ENCODE data around the gene ADORA1.

The ADORA1 gene

DNA sequence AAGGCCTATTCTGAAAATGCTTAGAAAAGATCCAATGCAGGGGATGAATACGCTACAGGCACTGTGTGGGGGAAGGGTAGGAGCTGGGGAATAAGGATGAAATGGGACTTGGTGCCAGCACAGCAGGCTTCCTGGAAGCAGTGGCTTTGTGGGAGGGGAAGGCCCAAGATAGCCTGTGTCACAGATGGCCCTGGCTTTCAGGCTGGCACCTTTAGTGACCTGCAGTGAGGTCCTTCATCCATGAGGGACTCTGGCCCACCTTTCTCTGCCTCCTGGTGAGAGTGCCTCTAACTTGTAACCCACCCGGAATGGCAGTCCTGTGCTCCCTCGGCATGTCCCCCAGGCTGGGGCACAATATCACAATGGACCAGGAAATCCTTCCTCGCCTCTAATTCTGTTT is 58.1 kb downstream of the ADORA1 start:
- DNase-seq (ENCODE audit: extremely low read depth in 1 of 2, low read depth in 1 of 2): no peak

GRCh38 chr1:203186091-203186445 is 58.5 kb downstream of the ADORA1 start:
- no peak for DNase-seq (ENCODE audit: extremely low read depth in 1 of 2, low read depth in 1 of 2)

DNA sequence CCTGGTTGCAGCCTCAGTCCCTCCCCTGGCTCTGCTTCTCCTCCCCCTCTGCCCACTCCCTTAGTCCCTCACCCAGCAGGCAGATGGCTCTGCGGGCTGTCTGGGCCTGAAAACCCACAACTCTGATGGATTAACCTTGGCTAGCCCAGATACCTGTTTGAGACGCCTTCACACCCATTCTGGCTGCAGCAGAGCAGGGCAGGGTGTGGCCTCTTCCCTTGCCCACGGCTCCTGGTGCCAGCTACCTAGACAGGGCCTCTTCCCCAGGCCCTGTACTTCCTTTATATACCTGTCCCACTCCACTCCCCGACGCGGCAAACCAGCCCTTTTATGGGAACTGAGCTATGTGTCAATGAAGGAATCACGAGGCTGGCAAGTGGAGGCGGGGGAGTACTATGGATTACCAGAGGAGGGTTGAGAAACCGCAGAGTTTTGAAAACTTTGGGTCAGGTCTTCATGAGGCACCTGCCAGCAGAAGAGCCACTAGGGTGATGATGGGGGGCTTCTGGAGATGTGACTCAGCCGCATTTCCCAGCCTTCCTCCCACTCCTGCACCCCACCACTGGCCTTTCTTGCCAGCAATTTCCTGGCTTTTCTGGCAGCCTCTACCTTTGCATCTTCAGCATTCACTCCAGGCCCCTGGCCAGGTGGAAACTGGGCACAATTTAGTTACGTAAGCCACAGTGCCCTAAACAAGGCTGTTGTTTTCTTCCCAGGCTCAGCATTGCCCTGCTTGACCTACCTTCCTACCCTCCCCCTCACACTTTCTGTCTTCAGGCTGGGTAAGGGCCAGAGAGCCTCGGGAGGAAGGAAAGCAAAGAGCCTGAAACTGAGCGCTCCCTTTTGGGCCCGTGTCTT is 59.1 kb downstream of the ADORA1 start, which contains the start of gene CHI3L1:
Gene CHI3L1 (minus strand): TSS at position 259 of the 858 bp plus-strand sequence. CDS start 81 bp downstream, at position 178.
- DNase-seq (ENCODE audit: extremely low read depth in 1 of 2, low read depth in 1 of 2): no peak

DNA sequence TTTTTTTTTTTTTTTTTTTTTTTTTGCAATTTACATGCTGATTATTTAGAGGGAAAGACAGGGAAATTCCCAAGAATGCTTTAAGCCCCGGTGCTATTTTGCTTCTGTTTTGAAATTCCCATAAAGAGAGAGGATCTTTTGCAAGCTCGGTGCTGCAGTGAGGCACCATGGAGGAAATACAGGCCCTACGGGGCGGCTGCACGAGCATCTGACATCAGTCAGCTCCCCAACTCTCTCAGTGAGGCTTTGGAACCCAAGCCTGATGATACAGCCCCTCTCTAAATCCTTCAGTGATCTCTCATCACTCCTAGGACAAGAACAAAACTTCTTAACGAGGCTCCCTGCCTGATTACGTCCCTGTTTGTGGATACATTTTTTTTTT is 59.8 kb downstream of the ADORA1 start:
- DNase-seq (ENCODE audit: extremely low read depth in 1 of 2, low read depth in 1 of 2): no peak

DNA sequence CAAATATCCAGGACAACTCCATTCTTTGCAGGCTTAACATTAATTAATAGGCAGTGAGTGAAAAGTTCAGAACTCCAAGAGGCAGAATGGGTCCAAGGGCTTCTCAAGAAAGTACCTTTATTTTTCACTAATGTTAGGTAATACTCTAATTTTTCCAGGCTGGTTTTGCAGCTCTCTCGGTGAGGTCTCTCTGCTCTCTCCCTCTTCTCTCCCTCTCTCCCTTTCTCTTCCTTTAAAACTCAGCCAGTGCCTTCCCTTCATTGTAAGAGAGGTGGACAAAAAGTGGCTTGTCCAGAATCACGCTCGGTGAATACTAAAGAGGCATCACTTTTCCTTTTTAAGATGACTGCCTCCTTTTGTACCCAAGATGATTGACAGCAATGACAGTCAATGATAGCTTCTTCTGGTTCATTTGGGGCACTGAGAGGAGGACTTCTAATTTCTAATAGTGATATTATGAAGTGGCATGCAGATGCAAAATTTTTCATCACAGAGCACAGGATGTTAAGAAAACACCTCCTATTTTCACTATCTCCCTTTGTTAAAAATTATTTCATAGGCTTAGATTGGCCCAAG is 60.3 kb downstream of the ADORA1 start:
- no peak for DNase-seq (ENCODE audit: extremely low read depth in 1 of 2, low read depth in 1 of 2)

- no peak for DNase-seq (ENCODE audit: extremely low read depth in 1 of 2, low read depth in 1 of 2)
Measured at GRCh38 chr1:203188686-203189232, 61.2 kb downstream of the ADORA1 start.

DNA sequence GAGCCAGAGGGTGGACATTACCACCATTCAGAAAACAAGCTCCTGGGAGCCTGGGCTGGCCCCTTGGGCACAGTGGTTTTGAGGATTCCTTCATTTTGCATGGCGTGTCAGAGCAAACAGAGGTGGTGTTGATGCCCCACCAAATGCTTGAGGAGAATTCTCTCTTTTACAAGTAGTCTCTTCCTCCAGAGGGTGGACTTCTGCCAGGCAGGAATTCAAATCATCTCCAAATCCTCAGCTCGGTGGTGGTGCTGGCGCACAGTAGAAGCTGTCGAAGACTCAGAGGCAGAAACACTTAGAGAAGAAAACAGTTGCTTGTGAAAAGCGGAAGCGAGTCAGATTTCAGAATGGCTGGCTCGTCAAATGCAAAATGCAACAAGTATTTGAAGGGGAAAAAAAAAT is 62.4 kb downstream of the ADORA1 start:
- no peak for DNase-seq (ENCODE audit: extremely low read depth in 1 of 2, low read depth in 1 of 2)

- no peak for DNase-seq (ENCODE audit: extremely low read depth in 1 of 2, low read depth in 1 of 2)
Measured at GRCh38 chr1:203190949-203191348, 63.4 kb downstream of the ADORA1 start.

DNA sequence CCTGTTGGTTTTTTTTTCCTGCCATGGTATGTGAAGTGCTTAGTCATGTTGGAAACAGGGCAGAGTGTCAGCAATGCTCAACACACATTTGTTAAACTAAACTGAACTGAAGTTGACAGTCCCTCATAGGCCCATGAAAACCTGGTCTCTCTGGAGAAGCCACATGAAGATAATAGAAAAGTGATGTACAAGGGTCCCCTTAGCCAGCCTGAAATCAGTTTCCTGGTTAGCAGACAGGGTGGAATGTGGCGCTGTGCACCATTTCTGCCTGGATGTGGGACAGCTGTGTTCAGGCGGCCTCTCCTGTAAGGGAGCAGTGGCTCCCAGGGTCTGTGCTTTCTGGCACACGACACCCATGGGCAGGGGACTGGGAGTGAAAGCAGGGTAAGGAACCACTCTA is 68.8 kb downstream of the ADORA1 start:
- no peak for DNase-seq (ENCODE audit: extremely low read depth in 1 of 2, low read depth in 1 of 2)

GRCh38 chr1:203197625-203198024 is 70.1 kb downstream of the ADORA1 start:
- DNase-seq (ENCODE audit: extremely low read depth in 1 of 2, low read depth in 1 of 2): no peak

GRCh38 chr1:203199002-203199401 is 71.5 kb downstream of the ADORA1 start:
- DNase-seq (ENCODE audit: extremely low read depth in 1 of 2, low read depth in 1 of 2): no peak

DNA sequence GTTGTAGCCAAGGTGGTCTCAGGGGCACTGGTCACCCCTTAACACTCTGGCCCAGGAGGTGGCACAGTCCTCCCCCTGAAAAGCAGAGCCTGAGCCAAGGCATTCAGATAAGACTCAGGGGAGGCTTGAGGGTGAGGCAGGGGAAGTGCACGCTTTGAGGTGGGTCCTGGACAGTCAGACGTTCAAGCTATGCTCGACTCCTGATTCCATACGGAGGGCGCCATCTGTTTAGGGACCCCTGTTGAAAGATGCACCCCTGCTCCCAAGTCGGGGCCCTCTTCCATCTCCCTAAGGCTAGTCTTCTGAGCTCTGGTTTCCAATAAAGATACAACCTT is 71.9 kb downstream of the ADORA1 start:
- DNase-seq (ENCODE audit: extremely low read depth in 1 of 2, low read depth in 1 of 2): no peak

DNA sequence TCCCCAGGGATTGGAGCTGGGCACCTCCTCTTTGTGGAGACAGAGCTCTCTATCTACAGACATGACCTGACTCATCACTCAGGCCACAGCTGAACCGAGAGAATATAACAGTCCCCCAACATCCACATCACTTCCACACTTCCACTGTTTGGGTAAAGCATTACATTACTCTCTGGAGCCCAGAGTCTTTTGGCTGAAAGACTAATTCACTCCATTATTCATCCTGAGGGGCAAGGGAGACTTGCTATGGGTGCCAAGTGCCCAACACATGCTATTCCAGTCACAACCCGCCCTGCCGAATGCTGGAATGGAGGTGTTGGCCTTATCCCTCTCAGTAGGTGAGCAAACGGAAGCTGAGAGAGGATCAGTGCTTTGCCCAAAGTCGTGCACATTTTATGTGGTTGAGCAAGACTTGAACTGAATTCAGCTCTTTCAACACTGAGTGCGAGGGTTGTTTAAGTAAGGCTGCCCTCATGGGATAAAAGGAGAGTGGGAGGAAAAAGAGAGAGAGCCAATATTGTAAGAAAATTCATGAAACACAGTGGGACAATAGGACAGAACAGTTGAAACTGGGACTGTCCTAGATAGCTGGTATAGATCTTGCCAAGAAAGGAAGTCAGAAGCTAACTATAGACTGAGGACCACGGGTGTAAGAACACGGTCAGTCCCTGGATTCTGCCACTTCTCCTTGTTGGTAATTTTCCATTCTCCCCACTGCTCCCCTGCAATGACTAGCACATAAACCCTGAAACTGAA is 72.5 kb downstream of the ADORA1 start:
- no peak for DNase-seq (ENCODE audit: extremely low read depth in 1 of 2, low read depth in 1 of 2)

GRCh38 chr1:203200916-203201315 is 73.4 kb downstream of the ADORA1 start:
- DNase-seq (ENCODE audit: extremely low read depth in 1 of 2, low read depth in 1 of 2): no peak

DNA sequence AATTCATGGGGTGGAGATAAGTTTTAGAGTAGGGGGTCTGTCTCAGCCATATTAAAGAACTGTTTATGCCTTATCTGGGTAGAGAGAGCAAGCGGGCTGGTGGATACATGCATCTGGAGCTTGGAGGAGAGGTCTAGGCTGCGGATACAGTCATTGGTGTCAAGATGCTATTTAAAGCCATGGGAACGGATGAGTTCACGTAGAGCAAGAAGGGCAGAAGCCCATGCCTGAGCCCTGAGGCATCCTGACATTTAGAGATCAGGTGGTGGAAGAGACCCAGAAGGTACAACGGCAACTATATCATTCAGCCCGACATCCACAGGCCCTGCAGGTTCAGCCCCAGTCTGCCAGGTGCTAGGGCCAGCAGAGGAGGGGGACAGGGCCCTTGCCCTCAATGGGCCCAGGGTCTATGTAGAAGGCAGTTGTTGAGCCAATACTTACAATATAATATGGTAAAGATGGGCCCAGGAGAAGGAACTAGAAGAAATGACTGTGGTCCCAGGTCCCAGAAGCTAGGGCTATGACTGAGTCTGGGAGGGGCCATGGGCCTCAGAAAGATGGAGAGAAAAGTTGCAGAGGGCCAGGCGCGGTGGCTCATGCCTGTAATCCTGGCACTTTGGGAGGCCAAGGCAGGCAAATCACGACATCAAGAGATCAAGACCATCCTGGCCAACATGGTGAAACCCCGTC is 74.1 kb downstream of the ADORA1 start:
- DNase-seq (ENCODE audit: extremely low read depth in 1 of 2, low read depth in 1 of 2): no peak

- DNase-seq (ENCODE audit: extremely low read depth in 1 of 2, low read depth in 1 of 2): no peak
Measured at GRCh38 chr1:203202431-203203245, 75.1 kb downstream of the ADORA1 start.

- DNase-seq (ENCODE audit: extremely low read depth in 1 of 2, low read depth in 1 of 2): no peak
Measured at GRCh38 chr1:203204756-203205155, 77.2 kb downstream of the ADORA1 start.

DNA sequence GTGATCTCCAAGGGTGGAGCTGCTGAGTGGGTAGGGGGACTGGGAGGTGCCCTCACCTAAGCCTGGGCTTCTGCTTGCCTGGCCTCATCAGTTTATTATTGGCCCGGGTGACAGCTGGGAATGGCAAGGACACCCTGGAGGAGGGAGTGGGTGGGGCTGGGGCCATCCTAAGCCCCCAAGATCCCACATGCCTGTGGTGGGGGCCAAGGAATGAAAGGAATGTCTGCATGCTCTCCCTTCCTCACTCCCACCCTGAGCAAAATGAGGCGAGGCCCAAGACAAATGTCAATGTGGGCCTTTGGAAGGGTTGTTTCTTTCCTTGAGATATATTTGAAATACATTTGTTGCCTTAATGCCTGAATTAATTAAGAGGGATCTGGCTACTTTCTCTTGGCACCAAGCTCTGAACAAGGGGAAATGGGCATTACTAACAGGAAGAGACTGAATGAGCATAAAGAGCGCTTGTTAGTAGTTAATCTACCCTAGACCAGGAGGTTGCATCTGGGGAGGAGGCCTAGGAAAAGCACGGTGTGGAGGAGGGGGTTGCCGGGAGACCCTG is 78.7 kb downstream of the ADORA1 start:
- DNase-seq (ENCODE audit: extremely low read depth in 1 of 2, low read depth in 1 of 2): no peak

- no peak for DNase-seq (ENCODE audit: extremely low read depth in 1 of 2, low read depth in 1 of 2)
Measured at GRCh38 chr1:203207751-203208150, 80.2 kb downstream of the ADORA1 start.

- DNase-seq (ENCODE audit: extremely low read depth in 1 of 2, low read depth in 1 of 2): no peak
Measured at GRCh38 chr1:203208181-203208580, 80.7 kb downstream of the ADORA1 start.

Measured in activated CD8-positive, alpha-beta memory T cell treated with anti-CD3 and anti-CD28 coated beads for 1 hour (primary cell).